IMR-90 (cell line): ENCODE results near the gene DUSP7.

Source experiments
- MAFK ChIP-seq: IDR thresholded peaks from 2 replicates; pipeline ENCODE4 v1.6.1; 2012; ENCODE audit warnings: low read depth, low read length, improper control_type of control experiment
- RCOR1 ChIP-seq: IDR thresholded peaks from 2 replicates; pipeline ENCODE4 v1.6.1; 2012; ENCODE audit warnings: mild to moderate bottlenecking, low read length, improper control_type of control experiment; ENCODE audit not compliant: insufficient replicate concordance
- SMC3 ChIP-seq: fragments of 150-350 bp; IDR thresholded peaks from 2 replicates; pipeline ENCODE4 v1.6.1; 2016; ENCODE audit warnings: low read depth, mild to moderate bottlenecking, antibody characterized with exemption, low read length, moderate library complexity
- TF ChIP-seq, protein P1 (sequence below): conservative IDR thresholded peaks from 2 replicates; pipeline ENCODE4 v1.5.1; 2012; ENCODE audit warnings: mild to moderate bottlenecking, low read depth, low read length, improper control_type of control experiment

DNA sequence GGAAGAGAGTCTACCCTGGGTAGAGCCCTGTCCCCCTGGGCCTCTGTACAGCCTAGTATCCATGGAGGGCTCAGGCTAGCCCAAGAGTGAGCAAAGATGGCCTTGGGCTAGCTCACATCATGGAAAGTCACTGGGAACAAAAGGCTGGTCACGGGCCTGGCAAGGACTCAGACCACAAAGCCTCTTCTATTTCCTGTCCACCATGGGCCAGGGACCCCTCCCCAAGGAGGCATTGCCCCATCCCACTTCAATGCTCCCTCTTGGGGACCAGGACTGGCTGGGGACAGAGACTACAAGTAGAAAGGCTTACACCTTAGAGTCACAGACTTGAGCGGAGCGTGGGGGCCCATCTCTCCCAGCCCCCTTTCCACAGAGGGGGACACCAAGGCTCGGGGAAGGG, 16.9 kb downstream of the DUSP7 start:
- TF ChIP-seq, protein P1, sequence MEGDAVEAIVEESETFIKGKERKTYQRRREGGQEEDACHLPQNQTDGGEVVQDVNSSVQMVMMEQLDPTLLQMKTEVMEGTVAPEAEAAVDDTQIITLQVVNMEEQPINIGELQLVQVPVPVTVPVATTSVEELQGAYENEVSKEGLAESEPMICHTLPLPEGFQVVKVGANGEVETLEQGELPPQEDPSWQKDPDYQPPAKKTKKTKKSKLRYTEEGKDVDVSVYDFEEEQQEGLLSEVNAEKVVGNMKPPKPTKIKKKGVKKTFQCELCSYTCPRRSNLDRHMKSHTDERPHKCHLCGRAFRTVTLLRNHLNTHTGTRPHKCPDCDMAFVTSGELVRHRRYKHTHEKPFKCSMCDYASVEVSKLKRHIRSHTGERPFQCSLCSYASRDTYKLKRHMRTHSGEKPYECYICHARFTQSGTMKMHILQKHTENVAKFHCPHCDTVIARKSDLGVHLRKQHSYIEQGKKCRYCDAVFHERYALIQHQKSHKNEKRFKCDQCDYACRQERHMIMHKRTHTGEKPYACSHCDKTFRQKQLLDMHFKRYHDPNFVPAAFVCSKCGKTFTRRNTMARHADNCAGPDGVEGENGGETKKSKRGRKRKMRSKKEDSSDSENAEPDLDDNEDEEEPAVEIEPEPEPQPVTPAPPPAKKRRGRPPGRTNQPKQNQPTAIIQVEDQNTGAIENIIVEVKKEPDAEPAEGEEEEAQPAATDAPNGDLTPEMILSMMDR: no peak
- TF ChIP-seq MAFK (no peak), SMC3 (no peak), RCOR1 (no peak)
